ENCODE data around the gene PCNX2.

PCNX2 gene

DNA sequence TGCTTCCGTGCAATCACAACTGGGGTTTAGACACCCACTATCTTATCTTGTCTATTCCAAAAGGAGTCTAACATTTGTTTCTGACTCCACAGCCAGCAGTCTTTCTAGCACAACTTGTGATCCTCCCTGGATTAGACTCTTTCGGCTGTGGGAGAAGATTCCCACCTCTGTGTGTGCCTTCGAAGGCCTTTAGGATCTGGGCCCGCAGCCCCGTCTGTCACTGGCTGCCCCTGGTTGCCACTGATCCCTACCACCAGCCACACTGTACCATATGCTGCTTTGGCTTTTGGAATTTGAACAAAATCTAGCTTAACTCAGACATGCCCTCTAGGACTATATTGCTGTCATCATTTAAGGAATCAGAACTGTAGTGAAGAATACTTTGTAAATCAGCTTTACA lies 327.1 kb downstream of the PCNX2 start:
- TF ChIP-seq TAF1 (IDR thresholded peaks at IDR 0.05; ENCODE audit: borderline replicate concordance, insufficient read depth, low read length) (no peak), FOXP2 (optimal IDR thresholded peaks at IDR 0.05; ENCODE audit: borderline replicate concordance, extremely low read depth, extremely low read length, insufficient read depth) (no peak), SIN3A (IDR thresholded peaks at IDR 0.05; ENCODE audit: borderline replicate concordance, insufficient read depth, low read length) (no peak), POLR2AphosphoS5 (IDR thresholded peaks at IDR 0.05; ENCODE audit: low read depth, low read length) (no peak)
- TF ChIP-seq, protein P1, sequence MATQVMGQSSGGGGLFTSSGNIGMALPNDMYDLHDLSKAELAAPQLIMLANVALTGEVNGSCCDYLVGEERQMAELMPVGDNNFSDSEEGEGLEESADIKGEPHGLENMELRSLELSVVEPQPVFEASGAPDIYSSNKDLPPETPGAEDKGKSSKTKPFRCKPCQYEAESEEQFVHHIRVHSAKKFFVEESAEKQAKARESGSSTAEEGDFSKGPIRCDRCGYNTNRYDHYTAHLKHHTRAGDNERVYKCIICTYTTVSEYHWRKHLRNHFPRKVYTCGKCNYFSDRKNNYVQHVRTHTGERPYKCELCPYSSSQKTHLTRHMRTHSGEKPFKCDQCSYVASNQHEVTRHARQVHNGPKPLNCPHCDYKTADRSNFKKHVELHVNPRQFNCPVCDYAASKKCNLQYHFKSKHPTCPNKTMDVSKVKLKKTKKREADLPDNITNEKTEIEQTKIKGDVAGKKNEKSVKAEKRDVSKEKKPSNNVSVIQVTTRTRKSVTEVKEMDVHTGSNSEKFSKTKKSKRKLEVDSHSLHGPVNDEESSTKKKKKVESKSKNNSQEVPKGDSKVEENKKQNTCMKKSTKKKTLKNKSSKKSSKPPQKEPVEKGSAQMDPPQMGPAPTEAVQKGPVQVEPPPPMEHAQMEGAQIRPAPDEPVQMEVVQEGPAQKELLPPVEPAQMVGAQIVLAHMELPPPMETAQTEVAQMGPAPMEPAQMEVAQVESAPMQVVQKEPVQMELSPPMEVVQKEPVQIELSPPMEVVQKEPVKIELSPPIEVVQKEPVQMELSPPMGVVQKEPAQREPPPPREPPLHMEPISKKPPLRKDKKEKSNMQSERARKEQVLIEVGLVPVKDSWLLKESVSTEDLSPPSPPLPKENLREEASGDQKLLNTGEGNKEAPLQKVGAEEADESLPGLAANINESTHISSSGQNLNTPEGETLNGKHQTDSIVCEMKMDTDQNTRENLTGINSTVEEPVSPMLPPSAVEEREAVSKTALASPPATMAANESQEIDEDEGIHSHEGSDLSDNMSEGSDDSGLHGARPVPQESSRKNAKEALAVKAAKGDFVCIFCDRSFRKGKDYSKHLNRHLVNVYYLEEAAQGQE (IDR thresholded peaks at IDR 0.05; ENCODE audit: insufficient read depth in 1 of 2, low read depth in 2 of 2, low read length in 2 of 2): no peak

DNA sequence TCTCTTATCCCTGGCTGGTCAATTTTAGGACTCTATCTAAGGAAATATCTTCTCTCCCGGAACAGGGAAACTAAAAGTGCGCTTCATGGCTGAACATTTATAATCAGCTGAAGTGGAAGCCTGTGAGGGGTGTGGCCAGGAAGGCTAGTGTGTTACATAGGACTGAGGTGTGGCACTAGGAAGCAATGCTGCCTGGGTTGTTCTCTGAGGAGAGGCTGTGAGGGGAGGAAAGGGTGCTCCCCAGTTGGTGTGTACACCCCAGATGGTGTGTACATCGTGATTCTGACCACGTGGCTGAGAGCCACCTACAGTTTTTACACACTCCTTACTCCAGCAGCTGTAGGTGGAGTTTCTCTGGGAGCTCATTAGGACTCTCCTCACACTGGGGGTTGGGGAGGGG lies 328.9 kb downstream of the PCNX2 start:
- TF ChIP-seq SIN3A (IDR thresholded peaks at IDR 0.05; ENCODE audit: borderline replicate concordance, insufficient read depth, low read length) (no peak), POLR2AphosphoS5 (IDR thresholded peaks at IDR 0.05; ENCODE audit: low read depth, low read length) (no peak), TAF1 (IDR thresholded peaks at IDR 0.05; ENCODE audit: borderline replicate concordance, insufficient read depth, low read length) (no peak), FOXP2 (optimal IDR thresholded peaks at IDR 0.05; ENCODE audit: borderline replicate concordance, extremely low read depth, extremely low read length, insufficient read depth) (no peak)
- TF ChIP-seq, protein P1 (IDR thresholded peaks at IDR 0.05; ENCODE audit: insufficient read depth in 1 of 2, low read depth in 2 of 2, low read length in 2 of 2): no peak

DNA sequence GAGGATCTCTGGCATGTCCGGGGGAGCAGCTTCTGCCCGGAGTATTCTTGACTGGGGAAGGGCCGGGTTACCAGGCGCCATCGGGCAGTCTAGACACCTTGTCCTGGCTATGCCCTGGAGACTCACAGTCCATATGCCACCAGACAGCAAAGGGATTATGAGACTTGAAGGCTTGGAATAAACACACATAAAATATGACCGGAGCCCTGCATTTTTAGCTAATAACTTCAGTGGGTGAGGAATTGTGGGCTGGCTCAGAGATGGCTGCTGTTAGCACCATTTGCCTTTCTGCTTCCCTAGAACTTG lies 329.7 kb downstream of the PCNX2 start:
- TF ChIP-seq POLR2AphosphoS5 (IDR thresholded peaks at IDR 0.05; ENCODE audit: low read depth, low read length) (no peak), SIN3A (IDR thresholded peaks at IDR 0.05; ENCODE audit: borderline replicate concordance, insufficient read depth, low read length) (no peak), TAF1 (IDR thresholded peaks at IDR 0.05; ENCODE audit: borderline replicate concordance, insufficient read depth, low read length) (no peak), FOXP2 (optimal IDR thresholded peaks at IDR 0.05; ENCODE audit: borderline replicate concordance, extremely low read depth, extremely low read length, insufficient read depth) (no peak)
- TF ChIP-seq, protein P1 (IDR thresholded peaks at IDR 0.05; ENCODE audit: insufficient read depth in 1 of 2, low read depth in 2 of 2, low read length in 2 of 2): no peak

DNA sequence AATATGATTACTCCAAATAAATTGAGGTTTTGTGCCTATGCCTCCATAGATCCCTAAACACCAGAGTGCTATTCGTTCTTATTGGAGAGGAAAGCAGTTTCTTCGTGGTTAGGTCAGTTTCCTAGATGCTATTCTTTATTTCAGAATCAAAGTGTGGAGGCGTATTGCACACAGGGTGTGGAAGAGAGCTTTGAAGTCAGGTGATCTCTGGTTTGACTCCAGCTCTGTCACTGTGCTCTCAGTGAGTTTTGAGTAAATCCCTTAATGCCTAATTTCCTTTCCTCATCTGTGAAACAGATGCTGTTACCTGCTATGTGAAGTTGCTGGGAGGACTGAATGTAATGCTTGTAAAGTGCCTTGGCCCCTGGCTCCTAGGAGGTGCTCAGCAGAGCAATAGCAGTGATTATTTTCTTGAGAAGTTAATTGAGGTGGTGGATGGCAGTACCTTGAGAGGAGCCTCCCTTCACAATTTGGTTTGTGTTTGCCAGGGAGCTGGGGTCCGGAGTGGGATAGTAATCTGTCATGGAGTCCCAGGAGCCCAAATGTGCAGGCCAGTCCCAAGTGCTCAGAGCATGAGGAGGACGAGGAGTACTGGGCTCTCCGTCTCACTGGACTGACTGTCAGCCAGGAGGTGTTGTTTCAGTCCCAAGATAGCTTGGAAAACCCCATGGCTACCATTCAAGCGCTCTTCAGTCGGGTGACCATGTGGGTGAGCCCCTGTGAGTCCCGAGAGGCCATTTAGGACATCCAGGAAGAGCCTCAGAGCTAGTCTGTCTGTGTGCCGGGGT lies 330.2 kb downstream of the PCNX2 start:
- no peak for TF ChIP-seq TAF1 (IDR thresholded peaks at IDR 0.05; ENCODE audit: borderline replicate concordance, insufficient read depth, low read length)
- TF ChIP-seq, protein P1 (IDR thresholded peaks at IDR 0.05; ENCODE audit: insufficient read depth in 1 of 2, low read depth in 2 of 2, low read length in 2 of 2): no peak
- TF ChIP-seq FOXP2 (optimal IDR thresholded peaks at IDR 0.05; ENCODE audit: borderline replicate concordance, extremely low read depth, extremely low read length, insufficient read depth): no peak
- TF ChIP-seq POLR2AphosphoS5 (IDR thresholded peaks at IDR 0.05; ENCODE audit: low read depth, low read length): no peak
- TF ChIP-seq SIN3A (IDR thresholded peaks at IDR 0.05; ENCODE audit: borderline replicate concordance, insufficient read depth, low read length): no peak

Data from PFSK-1 (cell line).